Eye (tissue), 1 donor: ENCODE results near the gene PARD6B.
"Not testable (repeated sequence)": the region's sequence is repeated elsewhere in the genome, so short reads cannot be mapped to it uniquely, and the experiment has no call there.

Experiments
- DNase-seq: peaks from one replicate; pipeline ENCODE4 v3.0.0-alpha.2; 2015

The PARD6B gene

GRCh38 chr20:50731055-50731929, at the start of gene PARD6B:
Gene PARD6B (plus strand): TSS chr20:50731580. CDS start chr20:50731787, 207 bp downstream.
- peak; percentile 99 for DNase-seq

- DNase-seq: no peak
These were observed 49.3 kb upstream of the PARD6B start for GRCh38 chr20:50682065-50682464.

- DNase-seq: no peak
These were observed 48.3 kb upstream of the PARD6B start for GRCh38 chr20:50682947-50683530.

GRCh38 chr20:50683570-50683969, 47.8 kb upstream of the PARD6B start:
- no peak for DNase-seq

GRCh38 chr20:50686821-50687220, 44.6 kb upstream of the PARD6B start:
- no peak for DNase-seq

GRCh38 chr20:50688256-50688975, 43.0 kb upstream of the PARD6B start:
- no peak for DNase-seq

GRCh38 chr20:50689864-50690649, 41.3 kb upstream of the PARD6B start:
- no peak for DNase-seq

GRCh38 chr20:50690650-50691572, 40.5 kb upstream of the PARD6B start, which contains the start of gene RIPOR3:
Gene RIPOR3 (minus strand): TSS chr20:50691542. CDS start chr20:50691128, 414 bp downstream.
- peak; percentile 75 for DNase-seq

- DNase-seq: peak; percentile 76
These were observed 39.5 kb upstream of the PARD6B start for GRCh38 chr20:50691573-50692551.

GRCh38 chr20:50692552-50692933, 38.8 kb upstream of the PARD6B start:
- DNase-seq: no peak

GRCh38 chr20:50693001-50693400, 38.4 kb upstream of the PARD6B start:
- DNase-seq: no peak

GRCh38 chr20:50694379-50695134, 36.8 kb upstream of the PARD6B start:
- DNase-seq: no peak

GRCh38 chr20:50695135-50695872, 36.1 kb upstream of the PARD6B start:
- DNase-seq: no peak

- not testable (repeated sequence) for DNase-seq
These were observed 33.1 kb upstream of the PARD6B start for GRCh38 chr20:50698255-50698654.

- DNase-seq: no peak
These were observed 31.7 kb upstream of the PARD6B start for GRCh38 chr20:50699688-50700087.

GRCh38 chr20:50701041-50701963, 30.1 kb upstream of the PARD6B start:
- DNase-seq: no peak

- not testable (repeated sequence) for DNase-seq
These were observed 27.5 kb upstream of the PARD6B start for GRCh38 chr20:50703651-50704438.
